Endothelial cell of umbilical vein (primary cell): Measurements from ENCODE around the gene FRYL. TPM values are rescaled to one million over a fixed set of nuclear protein-coding genes. Genes with fewer than 3 reads are reported as not detected.

Experiments used
- BruUV-seq: library from RNA; stranded (reverse); fragments of 400-500 nt; replicated peaks from 2 replicates; lab custom pipeline; 2021; lab: Mats Ljungman, UMichigan
- CTCF ChIA-PET: fragments of 300-600, 350-600 bp; sonication (Branson Sonifier 250); formaldehyde crosslinking; loops from one replicate; lab custom pipeline; 2021; ENCODE audit warnings: antibody characterized with exemption, inconsistent platforms; lab: Charles Lee
- POLR2A ChIA-PET: fragments of 300-600, 350-600 bp; sonication (Branson Sonifier 250); formaldehyde crosslinking; loops from one replicate; lab custom pipeline; 2021; ENCODE audit warnings: antibody characterized with exemption, inconsistent platforms; lab: Charles Lee
- DNase-seq: peaks from one replicate; pipeline ENCODE4 v3.0.0-alpha.2; 2011; ENCODE audit warnings: low read depth, low spot score
- FAIRE-seq: peaks from 2 replicates; lab custom pipeline; 2011; peaks lifted over from hg19 to GRCh38; lab: Jason Lieb, UNC
- H2AFZ ChIP-seq: 2 replicates; pipeline ENCODE4 v1.6.0; 2012; ENCODE audit warnings: low read depth, low read length, control low read depth, inconsistent platforms
- H3K27ac ChIP-seq: 2 replicates; pipeline ENCODE4 v1.5.1; 2011; ENCODE audit warnings: low read depth, mild to moderate bottlenecking, control low read depth, low read length, moderate library complexity; ENCODE audit not compliant: insufficient read depth
- H3K27me3 ChIP-seq, 2 experiments: 2 replicates each; pipeline versions ENCODE4 v1.6.0 to v1.6.1; 2011; ENCODE audit warnings: low read length in 2 of 2, mixed read lengths in 1 of 2; ENCODE audit not compliant: control insufficient read depth in 2 of 2, insufficient read depth in 2 of 2
- H3K36me3 ChIP-seq, 2 experiments: 2 replicates in 1 of 2; 3 replicates in 1 of 2; pipeline ENCODE4 v1.5.1; 2011; ENCODE audit warnings: low read length in 2 of 2, mild to moderate bottlenecking in 1 of 2, moderate library complexity in 1 of 2; ENCODE audit not compliant: control insufficient read depth in 2 of 2, insufficient read depth in 2 of 2; ENCODE audit errors: extremely low read depth in 1 of 2
- H3K4me1 ChIP-seq: 3 replicates; pipeline ENCODE4 v1.5.1; 2011; ENCODE audit warnings: mild to moderate bottlenecking, low read length; ENCODE audit not compliant: control insufficient read depth, insufficient read depth; ENCODE audit errors: extremely low read depth
- H3K4me2 ChIP-seq: 2 replicates; pipeline ENCODE4 v1.6.1; 2011; ENCODE audit warnings: low read length, control low read depth, mixed read lengths; ENCODE audit not compliant: insufficient read depth
- H3K4me3 ChIP-seq, 3 experiments: fragments of 200-600 bp in 1 of 3; sonication (generic), shearing (Covaris generic) in 1 of 3; replicated peaks in 1 of 3; 2 replicates each; pipeline ENCODE4 v1.5.1; 2011 to 2016; ENCODE audit warnings: control low read depth in 3 of 3, low read length in 3 of 3, mild to moderate bottlenecking in 2 of 3, inconsistent platforms in 1 of 3, low read depth in 1 of 3, moderate library complexity in 1 of 3; ENCODE audit not compliant: insufficient read depth in 1 of 3
- H3K79me2 ChIP-seq: 2 replicates; pipeline ENCODE4 v1.6.0; 2012; ENCODE audit warnings: low read length, inconsistent platforms; ENCODE audit not compliant: control insufficient read depth, insufficient read depth
- H3K9ac ChIP-seq: replicated peaks from 2 replicates; pipeline ENCODE3; 2011; ENCODE audit warnings: low read length, control low read depth; ENCODE audit not compliant: insufficient read depth; ENCODE audit errors: extremely low read depth
- H3K9me1 ChIP-seq: replicated peaks from 3 replicates; pipeline ENCODE4 v1.6.0; 2011; ENCODE audit warnings: mild to moderate bottlenecking, low read length; ENCODE audit not compliant: control insufficient read depth, insufficient read depth; ENCODE audit errors: extremely low read depth
- H3K9me3 ChIP-seq: replicated peaks from 2 replicates; pipeline ENCODE4 v1.5.1; 2012; ENCODE audit warnings: low read length, inconsistent platforms; ENCODE audit not compliant: control insufficient read depth, insufficient read depth
- H4K20me1 ChIP-seq: replicated peaks from 2 replicates; pipeline ENCODE3; 2011; ENCODE audit warnings: mild to moderate bottlenecking, low read length; ENCODE audit not compliant: control insufficient read depth, insufficient read depth; ENCODE audit errors: extremely low read depth
- EZH2 ChIP-seq: IDR thresholded peaks from 2 replicates; pipeline ENCODE4 v1.6.1; 2012; ENCODE audit warnings: borderline replicate concordance, low read depth, mild to moderate bottlenecking, moderate library complexity, low read length, inconsistent platforms; ENCODE audit not compliant: severe bottlenecking
- FOS ChIP-seq: IDR thresholded peaks from 2 replicates; pipeline ENCODE4 v1.6.1; 2011; ENCODE audit warnings: mild to moderate bottlenecking, low read length, moderate library complexity, borderline replicate concordance; ENCODE audit not compliant: insufficient read depth
- GATA2 ChIP-seq: IDR thresholded peaks from 2 replicates; pipeline ENCODE4 v1.7.0; 2011; ENCODE audit warnings: low read depth, mild to moderate bottlenecking, moderate library complexity, mixed read lengths, low read length; ENCODE audit not compliant: insufficient read length, insufficient read depth
- JUN ChIP-seq: IDR thresholded peaks from 2 replicates; pipeline ENCODE4 v1.6.1; 2011; ENCODE audit warnings: borderline replicate concordance, low read depth; ENCODE audit not compliant: insufficient read length, insufficient read depth
- MYC ChIP-seq: IDR thresholded peaks from one replicate; pipeline ENCODE4 v1.6.1; 2011; ENCODE audit warnings: mild to moderate bottlenecking, low read depth, low read length
- POLR2A ChIP-seq: IDR thresholded peaks from 2 replicates; pipeline ENCODE4 v1.6.1; 2012; ENCODE audit warnings: low read depth, mild to moderate bottlenecking, control low read depth, low read length
- POLR2AphosphoS5 ChIP-seq: IDR thresholded peaks from 2 replicates; pipeline ENCODE4 v1.6.1; 2012; ENCODE audit warnings: low read depth, mild to moderate bottlenecking, control low read depth, low read length, moderate library complexity; ENCODE audit not compliant: insufficient read depth
- dilution Hi-C: fragments of 300-500 bp; cut with MboI; formaldehyde crosslinking; loops from one replicate; pipeline ENCODE4 v1.15.0; 2019; ENCODE audit warnings: low sequenced_read_pairs; ENCODE audit not compliant: extremely low pct_ligation_motif_present
- intact Hi-C: fragments of 100-400 bp; cut with micrococcal nuclease; formaldehyde crosslinking; loops from one replicate; pipeline ENCODE4 v1.10.0; 2022
- polyA plus RNA-seq, 4 experiments: library from polyadenylated mRNA; depleted of rRNA in 3 of 4; stranded (reverse) in 3 of 4; unstranded in 1 of 4; fragments of >200 nt; gene quantifications; 2 replicates each; pipeline versions ENCODE4 v1.2.1 to v1.2.3, GENCODE V29; 2011 to 2012; ENCODE audit warnings: missing spikeins in 1 of 4
- total RNA-seq: library from RNA; stranded (reverse); gene quantifications from 2 replicates; pipeline ENCODE4 v1.2.3, GENCODE V29; 2021
- TF ChIP-seq, protein P1 (sequence below): IDR thresholded peaks from 2 replicates; pipeline ENCODE4 v1.6.1; 2011; ENCODE audit not compliant: insufficient read depth, insufficient read length
- TF ChIP-seq, protein P2 (sequence below), 2 donors: IDR thresholded peaks; 1 replicate in 1 of 2; 2 replicates in 1 of 2; pipeline ENCODE4 v1.5.1; 2011; ENCODE audit warnings: low read length in 2 of 2, mild to moderate bottlenecking in 2 of 2, moderate library complexity in 2 of 2, control low read depth in 1 of 2, inconsistent platforms in 1 of 2, low read depth in 1 of 2; ENCODE audit not compliant: insufficient read depth in 1 of 2; ENCODE audit errors: extremely low read depth in 1 of 2

The FRYL gene
- total and polyA plus RNA-seq, 2 donors (not counting 3 experiments of a cell fraction or from before 2014, with no cell fraction given): 17.0 to 84.9 TPM

DNA sequence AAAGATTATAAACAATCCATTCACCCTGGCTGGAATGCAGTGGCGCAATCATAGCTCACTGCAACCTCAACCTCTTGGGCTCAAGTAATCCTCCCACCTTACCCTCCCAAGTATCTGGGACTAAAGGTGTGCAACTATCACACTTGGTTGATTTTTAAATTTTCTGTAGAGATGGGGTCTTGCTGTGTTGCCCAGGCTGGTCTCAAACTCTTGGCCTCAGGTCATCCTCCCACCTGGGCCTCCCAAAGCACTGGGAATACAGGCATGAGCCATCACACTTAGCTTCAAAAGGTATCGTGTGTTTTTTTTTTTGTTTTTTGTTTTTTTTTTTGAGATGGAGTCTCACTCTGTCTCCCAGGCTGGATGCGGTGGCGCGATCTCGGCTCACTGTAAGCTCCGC, 71.5 kb downstream of the FRYL start:
- Histone ChIP-seq H3K4me1 (no peaks in the 10 kb centered on the region), H3K4me3 (no peak overlapping the region), H3K36me3 (peaks cover 0 to 1% of the 10 kb centered on the region in 2 experiments), H4K20me1 (no peaks in the 10 kb centered on the region), H3K9me1 (no peaks in the 10 kb centered on the region), H2AFZ (no peak overlapping the region), H3K4me2 (no peak overlapping the region), H3K27me3 (no peaks in the 10 kb centered on the region), H3K79me2 (peaks cover 32% of the 10 kb centered on the region), H3K9ac (no peak overlapping the region), H3K9me3 (no peaks in the 10 kb centered on the region), H3K27ac (no peak overlapping the region)
- dilution Hi-C loops (no loop called here), intact Hi-C loops (no loop called here)
- no TSS peak for BruUV-seq
- no peak for FAIRE-seq
- no peak for DNase-seq
- ChIA-PET POLR2A (no interaction called here), CTCF (no interaction called here)
- TF ChIP-seq, protein P1, sequence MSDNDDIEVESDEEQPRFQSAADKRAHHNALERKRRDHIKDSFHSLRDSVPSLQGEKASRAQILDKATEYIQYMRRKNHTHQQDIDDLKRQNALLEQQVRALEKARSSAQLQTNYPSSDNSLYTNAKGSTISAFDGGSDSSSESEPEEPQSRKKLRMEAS: no peak
- TF ChIP-seq, protein P2, sequence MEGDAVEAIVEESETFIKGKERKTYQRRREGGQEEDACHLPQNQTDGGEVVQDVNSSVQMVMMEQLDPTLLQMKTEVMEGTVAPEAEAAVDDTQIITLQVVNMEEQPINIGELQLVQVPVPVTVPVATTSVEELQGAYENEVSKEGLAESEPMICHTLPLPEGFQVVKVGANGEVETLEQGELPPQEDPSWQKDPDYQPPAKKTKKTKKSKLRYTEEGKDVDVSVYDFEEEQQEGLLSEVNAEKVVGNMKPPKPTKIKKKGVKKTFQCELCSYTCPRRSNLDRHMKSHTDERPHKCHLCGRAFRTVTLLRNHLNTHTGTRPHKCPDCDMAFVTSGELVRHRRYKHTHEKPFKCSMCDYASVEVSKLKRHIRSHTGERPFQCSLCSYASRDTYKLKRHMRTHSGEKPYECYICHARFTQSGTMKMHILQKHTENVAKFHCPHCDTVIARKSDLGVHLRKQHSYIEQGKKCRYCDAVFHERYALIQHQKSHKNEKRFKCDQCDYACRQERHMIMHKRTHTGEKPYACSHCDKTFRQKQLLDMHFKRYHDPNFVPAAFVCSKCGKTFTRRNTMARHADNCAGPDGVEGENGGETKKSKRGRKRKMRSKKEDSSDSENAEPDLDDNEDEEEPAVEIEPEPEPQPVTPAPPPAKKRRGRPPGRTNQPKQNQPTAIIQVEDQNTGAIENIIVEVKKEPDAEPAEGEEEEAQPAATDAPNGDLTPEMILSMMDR (IDR thresholded peaks at IDR 0.05; ENCODE audit: extremely low read depth in 1 of 2, insufficient read depth in 1 of 2, low read depth in 1 of 2, low read length in 2 of 2): no peak
- TF ChIP-seq GATA2: no peak
- TF ChIP-seq POLR2A: no peak
- TF ChIP-seq JUN: no peak
- TF ChIP-seq MYC: no peak
- no peak for TF ChIP-seq EZH2
- no peak for TF ChIP-seq FOS
- no peak for TF ChIP-seq POLR2AphosphoS5
